Endothelial cell of umbilical vein (primary cell): ENCODE data around the gene CYP19A1. TPM values are rescaled to one million over a fixed set of nuclear protein-coding genes. Genes with fewer than 3 reads are reported as not detected.

Experiments
- BruUV-seq: library from RNA; stranded (reverse); fragments of 400-500 nt; replicated peaks from 2 replicates; lab custom pipeline; 2021; lab: Mats Ljungman, UMichigan
- CTCF ChIA-PET: fragments of 300-600, 350-600 bp; sonication (Branson Sonifier 250); formaldehyde crosslinking; loops from one replicate; lab custom pipeline; 2021; ENCODE audit warnings: antibody characterized with exemption, inconsistent platforms; lab: Charles Lee
- POLR2A ChIA-PET: fragments of 300-600, 350-600 bp; sonication (Branson Sonifier 250); formaldehyde crosslinking; loops from one replicate; lab custom pipeline; 2021; ENCODE audit warnings: antibody characterized with exemption, inconsistent platforms; lab: Charles Lee
- DNase-seq: peaks from one replicate; pipeline ENCODE4 v3.0.0-alpha.2; 2011; ENCODE audit warnings: low read depth, low spot score
- FAIRE-seq: peaks from 2 replicates; lab custom pipeline; 2011; peaks lifted over from hg19 to GRCh38; lab: Jason Lieb, UNC
- H2AFZ ChIP-seq: 2 replicates; pipeline ENCODE4 v1.6.0; 2012; ENCODE audit warnings: low read depth, low read length, control low read depth, inconsistent platforms
- H3K27ac ChIP-seq: 2 replicates; pipeline ENCODE4 v1.5.1; 2011; ENCODE audit warnings: low read depth, mild to moderate bottlenecking, control low read depth, low read length, moderate library complexity; ENCODE audit not compliant: insufficient read depth
- H3K27me3 ChIP-seq, 2 experiments: 2 replicates each; pipeline versions ENCODE4 v1.6.0 to v1.6.1; 2011; ENCODE audit warnings: low read length in 2 of 2, mixed read lengths in 1 of 2; ENCODE audit not compliant: control insufficient read depth in 2 of 2, insufficient read depth in 2 of 2
- H3K36me3 ChIP-seq, 2 experiments: 2 replicates in 1 of 2; 3 replicates in 1 of 2; pipeline ENCODE4 v1.5.1; 2011; ENCODE audit warnings: low read length in 2 of 2, mild to moderate bottlenecking in 1 of 2, moderate library complexity in 1 of 2; ENCODE audit not compliant: control insufficient read depth in 2 of 2, insufficient read depth in 2 of 2; ENCODE audit errors: extremely low read depth in 1 of 2
- H3K4me1 ChIP-seq: 3 replicates; pipeline ENCODE4 v1.5.1; 2011; ENCODE audit warnings: mild to moderate bottlenecking, low read length; ENCODE audit not compliant: control insufficient read depth, insufficient read depth; ENCODE audit errors: extremely low read depth
- H3K4me2 ChIP-seq: 2 replicates; pipeline ENCODE4 v1.6.1; 2011; ENCODE audit warnings: low read length, control low read depth, mixed read lengths; ENCODE audit not compliant: insufficient read depth
- H3K4me3 ChIP-seq, 3 experiments: fragments of 200-600 bp in 1 of 3; sonication (generic), shearing (Covaris generic) in 1 of 3; replicated peaks in 1 of 3; 2 replicates each; pipeline ENCODE4 v1.5.1; 2011 to 2016; ENCODE audit warnings: control low read depth in 3 of 3, low read length in 3 of 3, mild to moderate bottlenecking in 2 of 3, inconsistent platforms in 1 of 3, low read depth in 1 of 3, moderate library complexity in 1 of 3; ENCODE audit not compliant: insufficient read depth in 1 of 3
- H3K79me2 ChIP-seq: 2 replicates; pipeline ENCODE4 v1.6.0; 2012; ENCODE audit warnings: low read length, inconsistent platforms; ENCODE audit not compliant: control insufficient read depth, insufficient read depth
- H3K9ac ChIP-seq: replicated peaks from 2 replicates; pipeline ENCODE3; 2011; ENCODE audit warnings: low read length, control low read depth; ENCODE audit not compliant: insufficient read depth; ENCODE audit errors: extremely low read depth
- H3K9me1 ChIP-seq: replicated peaks from 3 replicates; pipeline ENCODE4 v1.6.0; 2011; ENCODE audit warnings: mild to moderate bottlenecking, low read length; ENCODE audit not compliant: control insufficient read depth, insufficient read depth; ENCODE audit errors: extremely low read depth
- H3K9me3 ChIP-seq: replicated peaks from 2 replicates; pipeline ENCODE4 v1.5.1; 2012; ENCODE audit warnings: low read length, inconsistent platforms; ENCODE audit not compliant: control insufficient read depth, insufficient read depth
- H4K20me1 ChIP-seq: replicated peaks from 2 replicates; pipeline ENCODE3; 2011; ENCODE audit warnings: mild to moderate bottlenecking, low read length; ENCODE audit not compliant: control insufficient read depth, insufficient read depth; ENCODE audit errors: extremely low read depth
- GATA2 ChIP-seq: IDR thresholded peaks from 2 replicates; pipeline ENCODE4 v1.7.0; 2011; ENCODE audit warnings: low read depth, mild to moderate bottlenecking, moderate library complexity, mixed read lengths, low read length; ENCODE audit not compliant: insufficient read length, insufficient read depth
- JUN ChIP-seq: IDR thresholded peaks from 2 replicates; pipeline ENCODE4 v1.6.1; 2011; ENCODE audit warnings: borderline replicate concordance, low read depth; ENCODE audit not compliant: insufficient read length, insufficient read depth
- POLR2A ChIP-seq: IDR thresholded peaks from 2 replicates; pipeline ENCODE4 v1.6.1; 2012; ENCODE audit warnings: low read depth, mild to moderate bottlenecking, control low read depth, low read length
- POLR2AphosphoS5 ChIP-seq: IDR thresholded peaks from 2 replicates; pipeline ENCODE4 v1.6.1; 2012; ENCODE audit warnings: low read depth, mild to moderate bottlenecking, control low read depth, low read length, moderate library complexity; ENCODE audit not compliant: insufficient read depth
- dilution Hi-C: fragments of 300-500 bp; cut with MboI; formaldehyde crosslinking; loops from one replicate; pipeline ENCODE4 v1.15.0; 2019; ENCODE audit warnings: low sequenced_read_pairs; ENCODE audit not compliant: extremely low pct_ligation_motif_present
- intact Hi-C: fragments of 100-400 bp; cut with micrococcal nuclease; formaldehyde crosslinking; loops from one replicate; pipeline ENCODE4 v1.10.0; 2022
- polyA plus RNA-seq, 4 experiments: library from polyadenylated mRNA; depleted of rRNA in 3 of 4; stranded (reverse) in 3 of 4; unstranded in 1 of 4; fragments of >200 nt; gene quantifications; 2 replicates each; pipeline versions ENCODE4 v1.2.1 to v1.2.3, GENCODE V29; 2011 to 2012; ENCODE audit warnings: missing spikeins in 1 of 4
- total RNA-seq: library from RNA; stranded (reverse); gene quantifications from 2 replicates; pipeline ENCODE4 v1.2.3, GENCODE V29; 2021
- TF ChIP-seq, protein P1 (sequence below), 2 donors: IDR thresholded peaks; 1 replicate in 1 of 2; 2 replicates in 1 of 2; pipeline ENCODE4 v1.5.1; 2011; ENCODE audit warnings: low read length in 2 of 2, mild to moderate bottlenecking in 2 of 2, moderate library complexity in 2 of 2, control low read depth in 1 of 2, inconsistent platforms in 1 of 2, low read depth in 1 of 2; ENCODE audit not compliant: insufficient read depth in 1 of 2; ENCODE audit errors: extremely low read depth in 1 of 2

CYP19A1 gene
- total and polyA plus RNA-seq, 2 donors (not counting 3 experiments of a cell fraction or from before 2014, with no cell fraction given) = not detected

DNA sequence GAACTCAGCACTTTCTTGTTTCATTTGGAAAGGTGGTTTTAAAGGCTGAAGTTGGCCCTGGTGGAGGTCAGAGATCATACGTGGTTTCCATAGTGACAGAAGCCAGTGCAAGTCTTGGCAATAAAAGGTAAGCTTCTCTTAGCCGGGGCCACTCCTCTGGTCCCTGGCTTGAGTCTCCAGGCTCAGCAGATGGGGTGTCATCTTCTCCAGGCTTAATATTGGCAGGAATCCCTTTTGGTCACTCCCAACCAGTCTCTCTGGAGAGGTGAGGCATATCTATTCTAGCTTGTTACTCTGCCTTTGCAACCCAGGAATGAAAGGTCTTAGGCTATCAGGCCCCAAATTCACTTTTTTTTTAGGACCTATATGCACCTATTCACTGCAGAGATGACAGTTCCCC, 4.8 kb downstream of the CYP19A1 start:
- dilution Hi-C loops (no loop called here), intact Hi-C loops (loop anchor here (5.0 kb wide), 1 partner anchor 51 kb away; no protein-coding TSS in a partner anchor)
- no peak overlapping the region for H2AFZ ChIP-seq
- peaks cover 16% of the 10 kb centered on the region for H3K4me1 ChIP-seq
- H3K36me3 ChIP-seq = no peaks in the 10 kb centered on the region
- DNase-seq (no peak), FAIRE-seq (no peak)
- BruUV-seq = no TSS peak
- no peaks in the 10 kb centered on the region for H3K79me2 ChIP-seq
- no peaks in the 10 kb centered on the region for H3K9me1 ChIP-seq
- H4K20me1 ChIP-seq = peaks cover 4% of the 10 kb centered on the region
- peaks cover 85 to 87% of the 10 kb centered on the region in 2 experiments for H3K27me3 ChIP-seq
- H3K27ac ChIP-seq = no peak overlapping the region
- no peak overlapping the region for H3K4me3 ChIP-seq
- no peaks in the 10 kb centered on the region for H3K9me3 ChIP-seq
- TF ChIP-seq, protein P1, sequence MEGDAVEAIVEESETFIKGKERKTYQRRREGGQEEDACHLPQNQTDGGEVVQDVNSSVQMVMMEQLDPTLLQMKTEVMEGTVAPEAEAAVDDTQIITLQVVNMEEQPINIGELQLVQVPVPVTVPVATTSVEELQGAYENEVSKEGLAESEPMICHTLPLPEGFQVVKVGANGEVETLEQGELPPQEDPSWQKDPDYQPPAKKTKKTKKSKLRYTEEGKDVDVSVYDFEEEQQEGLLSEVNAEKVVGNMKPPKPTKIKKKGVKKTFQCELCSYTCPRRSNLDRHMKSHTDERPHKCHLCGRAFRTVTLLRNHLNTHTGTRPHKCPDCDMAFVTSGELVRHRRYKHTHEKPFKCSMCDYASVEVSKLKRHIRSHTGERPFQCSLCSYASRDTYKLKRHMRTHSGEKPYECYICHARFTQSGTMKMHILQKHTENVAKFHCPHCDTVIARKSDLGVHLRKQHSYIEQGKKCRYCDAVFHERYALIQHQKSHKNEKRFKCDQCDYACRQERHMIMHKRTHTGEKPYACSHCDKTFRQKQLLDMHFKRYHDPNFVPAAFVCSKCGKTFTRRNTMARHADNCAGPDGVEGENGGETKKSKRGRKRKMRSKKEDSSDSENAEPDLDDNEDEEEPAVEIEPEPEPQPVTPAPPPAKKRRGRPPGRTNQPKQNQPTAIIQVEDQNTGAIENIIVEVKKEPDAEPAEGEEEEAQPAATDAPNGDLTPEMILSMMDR (IDR thresholded peaks at IDR 0.05; ENCODE audit: extremely low read depth in 1 of 2, insufficient read depth in 1 of 2, low read depth in 1 of 2, low read length in 2 of 2) = no peak
- TF ChIP-seq POLR2AphosphoS5 (no peak), JUN (no peak), GATA2 (no peak), POLR2A (no peak)
- ChIA-PET CTCF (interaction anchor here (0.8 to 2.8 kb wide), 11 partner anchors 9 to 170 kb away, joined by 3 to 19 read pairs (median 4); no protein-coding TSS in a partner anchor), POLR2A (no interaction called here)
- H3K4me2 ChIP-seq = no peak overlapping the region
- H3K9ac ChIP-seq = no peak overlapping the region
